Thyroid gland (tissue), 4 donors: ENCODE measurements around the gene SPATA13. TPM values are rescaled to one million over a fixed set of nuclear protein-coding genes. Genes with fewer than 3 reads are reported as not detected.

ENCODE experiments used
- DNase-seq, 2 donors: peaks; one replicate each; pipeline ENCODE4 v3.0.0-alpha.2; 2019
- H3K27ac ChIP-seq, 3 donors: fragments of 200-600 bp; sonication (generic); 1 replicate in 2 of 3; 2 replicates in 1 of 3; pipeline ENCODE4 v1.5.1; 2016 to 2019; ENCODE audit warnings: mild to moderate bottlenecking in 1 of 3, moderate library complexity in 1 of 3
- H3K27me3 ChIP-seq: fragments of 200-600 bp; sonication (generic); one replicate; pipeline ENCODE4 v1.5.1; 2019
- H3K36me3 ChIP-seq, 2 donors: fragments of 200-600 bp; sonication (generic); one replicate each; pipeline ENCODE4 v1.5.1; 2016 to 2019
- H3K4me1 ChIP-seq, 2 donors: fragments of 200-600 bp; sonication (generic); one replicate each; pipeline ENCODE4 v1.5.1; 2017 to 2019
- H3K4me3 ChIP-seq, 3 donors: fragments of 200-600 bp; sonication (generic); replicated peaks in 1 of 3; 1 replicate in 2 of 3; 2 replicates in 1 of 3; pipeline ENCODE4 v1.5.1; 2016; ENCODE audit warnings: mild to moderate bottlenecking in 1 of 3
- H3K9me3 ChIP-seq: fragments of 200-600 bp; sonication (generic); one replicate; pipeline ENCODE4 v1.5.1; 2017
- POLR2A ChIP-seq, 2 donors: fragments of 450-650 bp; IDR thresholded peaks; one replicate each; pipeline ENCODE4 v1.6.1; 2017; ENCODE audit warnings: antibody characterized with exemption in 2 of 2, mild to moderate bottlenecking in 2 of 2, moderate library complexity in 1 of 2
- WGBS, 2 donors: methylation state at CpG; one replicate each; pipeline ENCODE4 v1.1.5; 2017; 5-methylcytosine and 5-hydroxymethylcytosine counted together
- intact Hi-C: fragments of 100-400 bp; cut with DNase I; formaldehyde crosslinking; loops from one replicate; pipeline ENCODE4 v1.15.1; 2023
- total RNA-seq, 4 donors: library from RNA; depleted of rRNA; stranded (reverse); fragments of >200 nt; gene quantifications; one replicate each; pipeline ENCODE4 v1.2.3, GENCODE V29; 2016
- TF ChIP-seq, protein P1 (sequence below), 6 experiments: fragments of 200-600 bp in 3 of 6; fragments of 450-650 bp in 3 of 6; sonication (generic) in 3 of 6; IDR thresholded peaks; one replicate each; pipeline ENCODE4 v1.5.1; 2016 to 2019; ENCODE audit warnings: antibody characterized with exemption in 6 of 6, mild to moderate bottlenecking in 2 of 6, inconsistent platforms in 1 of 6, moderate library complexity in 1 of 6

SPATA13 gene
- total RNA-seq, 4 donors from 2014 or later: 43.2 to 95.4 (median 51.1) TPM

DNA sequence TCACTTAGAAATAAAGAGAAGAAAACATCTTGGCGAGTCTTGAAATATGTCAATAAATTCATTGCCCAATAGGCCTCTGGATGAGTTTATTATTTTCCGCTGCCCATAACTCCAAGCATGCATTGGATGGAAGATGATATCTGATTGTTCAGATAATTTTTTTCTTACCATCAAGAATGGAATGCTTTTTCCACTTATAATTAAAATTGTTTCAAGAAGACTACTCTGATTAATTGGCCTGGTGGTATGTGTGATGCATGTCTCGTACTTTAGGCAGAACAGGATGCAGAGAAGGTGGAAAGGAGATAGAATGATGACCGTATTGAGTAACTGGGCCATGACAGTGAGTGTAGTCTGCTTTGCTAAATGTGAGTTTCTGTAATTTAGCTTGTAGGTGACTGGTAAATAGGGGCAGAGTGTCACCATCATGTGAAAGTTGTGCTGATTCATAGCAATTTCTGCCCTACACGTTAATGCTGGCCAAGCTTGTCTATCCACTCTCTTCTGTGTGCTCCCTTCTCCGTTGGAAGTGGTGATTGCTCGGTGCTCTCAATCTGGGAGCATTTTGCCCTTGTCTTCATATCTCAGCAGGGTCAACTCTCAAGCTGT lies 13.5 kb upstream of the SPATA13 start:
- WGBS, 2 donors: 92 to 93% methylated on average over 7 of the region's 7 CpGs
- H3K27me3 ChIP-seq: no peaks in the 10 kb centered on the region
- H3K36me3 ChIP-seq: no peaks in the 10 kb centered on the region
- intact Hi-C loops: no loop called here
- peaks cover 0 to 9% of the 10 kb centered on the region in 2 donors for H3K4me1 ChIP-seq
- no peak overlapping the region for H3K27ac ChIP-seq
- H3K4me3 ChIP-seq: no peak overlapping the region
- H3K9me3 ChIP-seq: no peaks in the 10 kb centered on the region
- DNase-seq: no peak
- TF ChIP-seq, protein P1, sequence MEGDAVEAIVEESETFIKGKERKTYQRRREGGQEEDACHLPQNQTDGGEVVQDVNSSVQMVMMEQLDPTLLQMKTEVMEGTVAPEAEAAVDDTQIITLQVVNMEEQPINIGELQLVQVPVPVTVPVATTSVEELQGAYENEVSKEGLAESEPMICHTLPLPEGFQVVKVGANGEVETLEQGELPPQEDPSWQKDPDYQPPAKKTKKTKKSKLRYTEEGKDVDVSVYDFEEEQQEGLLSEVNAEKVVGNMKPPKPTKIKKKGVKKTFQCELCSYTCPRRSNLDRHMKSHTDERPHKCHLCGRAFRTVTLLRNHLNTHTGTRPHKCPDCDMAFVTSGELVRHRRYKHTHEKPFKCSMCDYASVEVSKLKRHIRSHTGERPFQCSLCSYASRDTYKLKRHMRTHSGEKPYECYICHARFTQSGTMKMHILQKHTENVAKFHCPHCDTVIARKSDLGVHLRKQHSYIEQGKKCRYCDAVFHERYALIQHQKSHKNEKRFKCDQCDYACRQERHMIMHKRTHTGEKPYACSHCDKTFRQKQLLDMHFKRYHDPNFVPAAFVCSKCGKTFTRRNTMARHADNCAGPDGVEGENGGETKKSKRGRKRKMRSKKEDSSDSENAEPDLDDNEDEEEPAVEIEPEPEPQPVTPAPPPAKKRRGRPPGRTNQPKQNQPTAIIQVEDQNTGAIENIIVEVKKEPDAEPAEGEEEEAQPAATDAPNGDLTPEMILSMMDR (IDR thresholded peaks at IDR 0.05): no peak
- TF ChIP-seq POLR2A (IDR thresholded peaks at IDR 0.05): no peak

DNA sequence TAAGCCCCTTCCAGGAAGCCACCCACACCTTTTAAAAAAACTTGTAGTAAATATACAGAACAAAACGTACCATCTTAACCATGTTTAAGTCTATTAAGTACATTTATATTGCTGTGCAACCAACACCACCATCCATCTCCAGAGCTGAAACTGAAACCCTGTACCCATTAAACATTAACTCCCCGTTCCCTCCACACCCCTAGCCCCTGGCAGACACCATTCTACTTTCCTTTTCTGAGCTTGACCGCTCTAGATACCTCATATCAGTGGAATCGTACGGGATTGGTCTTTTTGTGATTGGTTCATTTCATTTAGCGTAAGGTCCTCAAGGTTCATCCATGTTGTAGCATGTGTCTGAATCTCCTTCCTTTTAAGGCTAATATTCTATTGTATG lies 13.0 kb upstream of the SPATA13 start:
- no peak for DNase-seq
- no peak overlapping the region for H3K27ac ChIP-seq
- no peak for TF ChIP-seq POLR2A (IDR thresholded peaks at IDR 0.05)
- TF ChIP-seq, protein P1 (IDR thresholded peaks at IDR 0.05): no peak
- no peak overlapping the region for H3K4me3 ChIP-seq
- WGBS, 2 donors: 78 to 80% methylated on average over 6 of the region's 6 CpGs
- H3K36me3 ChIP-seq: no peaks in the 10 kb centered on the region
- peaks cover 0 to 9% of the 10 kb centered on the region in 2 donors for H3K4me1 ChIP-seq
- H3K9me3 ChIP-seq: no peaks in the 10 kb centered on the region
- intact Hi-C loops: no loop called here
- no peaks in the 10 kb centered on the region for H3K27me3 ChIP-seq

DNA sequence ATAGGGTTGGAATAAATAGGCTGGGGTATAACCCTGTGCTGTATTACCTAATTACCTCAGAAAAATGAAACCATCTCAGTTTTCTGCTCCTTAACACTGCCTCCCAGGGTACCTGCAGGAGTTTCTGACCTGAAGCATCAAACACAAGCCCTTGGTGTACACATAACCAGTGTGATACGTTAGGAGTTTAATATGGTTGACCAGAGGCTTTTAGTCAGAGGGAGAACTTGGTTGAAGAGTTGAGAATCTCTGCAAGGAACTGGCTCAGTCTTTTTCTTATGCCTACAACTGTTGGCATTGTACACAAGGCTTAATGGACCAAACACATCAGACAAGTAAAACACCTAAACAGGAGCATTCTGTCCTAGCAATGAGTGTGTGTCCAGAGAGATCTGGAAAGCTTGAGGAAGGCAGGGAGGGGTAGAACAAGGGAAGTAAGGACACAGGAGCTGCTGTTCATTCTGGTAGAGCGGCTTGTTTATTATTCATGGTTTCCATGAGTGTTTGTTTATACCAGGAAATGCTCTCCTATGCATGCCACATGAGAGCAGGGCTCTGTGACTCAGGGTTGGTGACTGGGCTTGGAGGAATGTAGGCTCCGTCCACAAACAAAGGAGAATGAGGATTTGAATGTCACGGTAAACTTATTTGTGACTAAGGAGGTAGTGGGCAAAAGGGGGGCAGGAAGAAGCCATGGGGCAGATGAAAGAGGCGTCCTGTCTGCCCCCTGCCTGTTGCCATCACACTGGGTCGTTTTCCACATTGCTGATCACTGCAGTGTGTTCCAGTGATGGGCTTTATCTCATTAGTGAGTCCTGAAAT lies 11.9 kb upstream of the SPATA13 start:
- no peaks in the 10 kb centered on the region for H3K36me3 ChIP-seq
- H3K9me3 ChIP-seq: no peaks in the 10 kb centered on the region
- H3K27ac ChIP-seq: peak overlapping the region in 1 of 3 donors; percentile 63
- DNase-seq: peak in 1 of 2 donors; percentile 17
- intact Hi-C loops: no loop called here
- 55 to 62% methylated on average over 6 of the region's 6 CpGs for WGBS, 2 donors
- peaks cover 0 to 9% of the 10 kb centered on the region in 2 donors for H3K4me1 ChIP-seq
- H3K27me3 ChIP-seq: no peaks in the 10 kb centered on the region
- TF ChIP-seq, protein P1 (IDR thresholded peaks at IDR 0.05): no peak
- TF ChIP-seq POLR2A (IDR thresholded peaks at IDR 0.05): no peak
- H3K4me3 ChIP-seq: no peak overlapping the region

DNA sequence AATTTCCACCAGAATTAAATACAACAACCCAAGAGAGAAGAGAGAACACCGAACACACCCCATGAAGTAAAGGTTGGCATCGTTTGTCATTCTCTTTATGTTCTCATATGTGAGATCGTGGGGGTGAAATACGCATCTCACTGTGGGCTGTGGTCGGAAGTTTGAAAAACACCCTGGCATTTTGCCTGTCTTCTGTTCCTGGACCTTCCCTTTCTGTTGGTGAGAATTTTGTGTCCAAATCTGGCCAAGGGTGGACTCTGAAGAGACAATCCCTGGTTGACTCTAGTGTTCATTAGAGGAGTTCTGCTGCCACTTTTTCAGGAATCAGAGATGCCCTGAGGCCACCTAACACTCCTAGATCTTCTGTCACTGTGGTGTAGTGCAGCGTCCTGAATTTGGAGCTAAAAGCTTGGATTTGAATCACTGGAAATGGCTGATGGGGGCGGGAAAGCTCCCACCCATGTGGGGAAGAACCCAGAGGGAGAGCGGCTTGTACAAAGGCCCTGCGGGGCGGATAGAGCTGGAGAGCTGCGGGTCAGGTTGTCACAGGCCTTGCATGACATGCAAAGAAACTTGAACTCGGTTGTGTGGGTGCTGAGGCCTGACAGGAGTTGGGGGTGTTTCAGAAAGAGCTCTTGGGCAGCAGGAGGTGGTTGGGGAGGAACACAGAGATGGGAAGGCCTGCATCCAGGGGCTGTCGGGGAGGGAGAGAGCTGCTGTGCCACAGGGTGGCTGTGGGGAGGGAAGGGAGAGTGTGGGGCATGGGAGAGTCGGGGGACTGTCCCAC lies 11.1 kb upstream of the SPATA13 start:
- no peaks in the 10 kb centered on the region for H3K36me3 ChIP-seq
- peaks cover 0 to 9% of the 10 kb centered on the region in 2 donors for H3K4me1 ChIP-seq
- intact Hi-C loops: no loop called here
- H3K27ac ChIP-seq: peak overlapping the region in 1 of 3 donors; percentile 63
- H3K9me3 ChIP-seq: no peaks in the 10 kb centered on the region
- no peak overlapping the region for H3K4me3 ChIP-seq
- no peak for TF ChIP-seq POLR2A (IDR thresholded peaks at IDR 0.05)
- TF ChIP-seq, protein P1 (IDR thresholded peaks at IDR 0.05): no peak
- no peak for DNase-seq
- WGBS, 2 donors: 87 to 90% methylated on average over 14 of the region's 14 CpGs
- H3K27me3 ChIP-seq: no peaks in the 10 kb centered on the region
